Measurements from ENCODE around the gene COL19A1.

COL19A1 gene

DNA sequence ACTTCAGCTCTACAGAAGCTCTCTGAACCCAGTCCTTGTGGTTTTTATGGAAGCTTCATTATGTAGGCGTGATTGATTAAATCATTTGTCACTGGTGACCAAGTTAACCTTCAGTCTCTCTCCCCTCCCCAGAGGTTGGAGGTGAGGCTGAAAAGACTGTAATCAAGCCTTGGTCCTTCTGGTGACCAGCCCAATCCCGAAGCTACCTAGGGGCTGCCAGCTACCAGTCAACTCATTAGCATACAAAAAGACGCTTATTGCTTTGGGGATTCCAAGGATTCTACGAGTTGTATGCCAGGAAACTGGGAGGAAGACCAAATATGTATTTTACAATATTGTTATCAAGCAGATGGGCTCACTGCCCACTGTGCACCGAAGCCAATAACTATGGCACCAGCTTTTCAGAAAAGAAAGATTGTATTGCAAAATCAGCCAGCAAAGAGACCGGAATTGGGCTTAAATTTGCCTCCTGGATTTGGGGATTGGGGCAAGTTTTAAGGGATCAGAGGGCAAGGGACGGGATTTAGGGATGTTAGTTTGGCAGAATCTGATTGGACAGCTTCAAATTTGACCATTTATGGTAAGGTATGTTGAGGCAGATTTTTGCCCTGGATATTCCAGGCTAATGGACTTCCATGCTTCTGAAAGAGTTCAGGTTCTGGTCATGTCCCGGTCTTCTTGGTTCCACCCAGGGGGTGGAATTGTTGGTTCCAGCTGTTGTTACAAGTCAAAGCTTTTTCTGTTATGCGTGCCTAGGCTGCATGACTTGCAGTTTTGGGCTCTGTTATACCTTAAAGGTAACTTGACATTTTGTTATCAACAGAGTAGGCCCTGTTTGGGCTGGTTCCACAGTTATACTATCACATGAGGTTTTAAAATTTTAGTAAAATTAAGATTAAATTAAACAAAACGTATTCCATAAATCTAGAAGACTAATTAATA lies 269.1 kb downstream of the COL19A1 start:
- no peak for DNase-seq

DNA sequence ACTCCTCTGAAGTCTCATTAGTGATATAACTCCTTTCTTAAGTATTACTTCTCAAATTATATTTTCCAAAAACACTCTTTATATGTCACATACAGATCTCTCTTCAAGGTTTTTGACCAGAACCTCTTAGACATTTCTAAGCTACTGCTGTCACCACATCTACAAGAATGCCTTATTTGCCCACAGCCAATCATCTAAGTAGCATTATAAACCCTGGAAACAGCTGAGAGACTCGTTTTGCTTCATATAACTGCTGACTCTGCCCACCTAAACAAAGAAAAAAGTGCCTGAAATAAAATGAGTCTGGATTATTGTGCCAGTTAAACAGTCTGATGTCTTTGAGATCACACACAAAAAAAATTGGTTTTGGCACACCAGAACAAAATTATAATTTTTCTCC lies 270.6 kb downstream of the COL19A1 start:
- no peak for DNase-seq

DNA sequence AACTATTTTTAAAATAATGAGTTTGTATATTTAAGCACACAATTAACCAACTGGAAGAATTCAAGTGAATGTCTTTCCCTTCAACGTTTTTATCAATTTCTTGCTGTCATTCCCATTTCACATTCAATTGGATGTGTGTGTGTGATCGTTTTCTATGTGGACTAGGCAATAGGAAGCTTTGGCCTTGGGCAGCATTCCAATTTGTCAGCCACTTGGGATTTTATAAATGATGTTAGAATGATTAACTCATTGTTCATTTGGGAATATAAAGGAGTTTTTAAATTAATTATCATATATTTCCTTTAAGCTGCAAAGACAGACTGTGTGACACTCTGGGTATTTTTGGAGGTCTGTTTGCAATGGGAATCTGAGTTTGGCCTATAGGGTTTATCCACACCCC lies 274.1 kb downstream of the COL19A1 start:
- DNase-seq: no peak

DNA sequence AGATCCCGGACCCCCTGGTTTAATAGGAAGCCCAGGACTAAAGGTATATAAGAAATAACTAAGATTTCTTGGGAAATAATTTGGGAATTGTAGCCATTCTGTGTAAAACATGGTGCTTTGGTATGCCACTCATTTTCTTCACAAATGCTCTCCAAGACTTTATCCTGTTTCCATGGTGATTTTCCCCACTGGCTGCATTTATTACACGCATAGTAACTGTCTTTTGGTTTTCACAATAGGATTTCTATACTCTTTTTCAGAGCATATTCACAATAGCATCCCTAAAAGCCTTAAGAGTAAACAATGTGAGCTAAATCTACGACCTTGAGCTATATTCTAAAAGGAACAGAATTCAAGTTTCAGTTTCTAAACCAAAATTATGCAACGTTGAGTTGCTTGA lies 275.7 kb downstream of the COL19A1 start:
- DNase-seq: no peak

DNA sequence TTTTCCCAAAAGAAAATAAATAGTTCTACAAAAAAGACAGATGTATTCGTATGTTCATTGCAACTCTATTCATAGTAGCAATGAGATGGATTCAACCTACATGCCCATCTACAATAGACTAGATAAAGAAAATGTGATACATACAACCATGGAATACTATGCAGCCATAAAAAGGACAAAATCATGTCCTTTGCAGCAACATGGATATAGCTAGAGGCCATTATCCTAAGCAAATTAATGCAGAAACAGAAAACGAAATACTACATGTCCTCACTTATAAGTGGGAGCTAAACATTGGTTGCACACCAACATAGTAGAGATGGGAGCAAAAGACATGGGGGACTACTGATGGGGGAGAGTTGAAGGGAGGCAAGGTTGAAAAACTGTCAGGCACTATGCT lies 278.8 kb downstream of the COL19A1 start:
- no peak for DNase-seq

DNA sequence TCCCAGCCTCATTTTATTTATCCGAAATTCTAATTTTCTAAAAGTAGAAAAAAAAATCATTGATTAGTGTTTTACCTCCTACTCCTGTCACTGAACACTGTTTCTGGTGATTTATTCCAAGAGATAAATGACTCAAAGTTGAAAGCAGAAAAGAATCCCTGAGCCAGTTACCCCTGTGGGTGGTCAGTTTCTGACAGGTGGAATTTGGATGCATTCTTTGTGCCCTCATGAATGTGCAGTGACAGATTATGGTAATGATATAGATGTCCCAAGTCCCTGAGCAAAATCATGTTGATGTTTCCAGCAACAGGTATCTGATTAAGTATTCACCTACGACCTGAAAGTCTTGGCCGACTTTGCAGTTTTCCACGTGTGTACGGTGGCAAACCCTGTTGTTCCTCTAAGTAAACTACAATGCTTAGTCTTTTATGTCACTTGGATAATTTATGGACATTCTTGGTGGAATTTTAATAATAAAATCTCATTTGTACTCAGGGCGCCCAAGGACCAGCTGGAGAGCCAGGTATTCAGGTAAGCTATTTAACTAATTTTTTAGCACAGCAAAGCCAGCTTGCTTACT lies 282.9 kb downstream of the COL19A1 start:
- no peak for DNase-seq

DNA sequence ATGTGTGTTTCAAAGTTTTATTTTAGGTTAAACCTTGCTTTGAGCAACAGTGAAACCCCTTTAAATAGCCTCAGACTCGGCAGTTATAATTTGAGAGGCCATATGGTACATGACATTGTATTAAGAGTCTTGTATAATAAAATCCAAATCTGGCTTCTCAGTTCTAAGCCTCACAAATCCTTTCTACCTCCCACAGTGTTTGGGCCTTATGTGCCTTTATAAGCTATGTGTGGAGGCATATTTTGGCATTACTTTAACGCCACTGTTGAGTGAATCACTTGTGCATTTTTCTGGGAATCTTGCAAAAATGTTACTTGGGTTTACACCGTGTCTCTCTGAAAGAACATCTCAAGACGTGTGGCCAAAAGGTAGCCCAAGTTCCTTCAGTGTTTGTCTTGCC lies 284.2 kb downstream of the COL19A1 start:
- no peak for DNase-seq

DNA sequence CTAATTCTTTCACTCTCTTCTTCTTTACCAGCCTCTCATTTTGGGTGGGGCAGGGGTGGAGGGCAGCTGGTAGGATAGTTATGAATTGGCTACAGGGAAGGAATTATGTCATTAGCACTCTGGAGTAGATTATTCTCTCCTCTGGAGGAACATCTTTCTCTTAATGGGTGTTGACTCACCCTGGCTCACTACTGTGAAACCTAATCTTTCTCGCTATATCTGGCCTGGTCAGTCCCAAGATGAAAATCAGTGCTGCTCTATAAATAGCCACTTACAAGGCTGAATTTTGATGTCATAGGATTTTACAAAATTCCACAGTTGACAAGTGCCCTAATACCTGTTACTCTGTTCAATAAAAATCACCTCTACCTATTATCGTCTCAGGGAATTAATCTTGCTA lies 285.3 kb downstream of the COL19A1 start:
- DNase-seq: no peak

DNA sequence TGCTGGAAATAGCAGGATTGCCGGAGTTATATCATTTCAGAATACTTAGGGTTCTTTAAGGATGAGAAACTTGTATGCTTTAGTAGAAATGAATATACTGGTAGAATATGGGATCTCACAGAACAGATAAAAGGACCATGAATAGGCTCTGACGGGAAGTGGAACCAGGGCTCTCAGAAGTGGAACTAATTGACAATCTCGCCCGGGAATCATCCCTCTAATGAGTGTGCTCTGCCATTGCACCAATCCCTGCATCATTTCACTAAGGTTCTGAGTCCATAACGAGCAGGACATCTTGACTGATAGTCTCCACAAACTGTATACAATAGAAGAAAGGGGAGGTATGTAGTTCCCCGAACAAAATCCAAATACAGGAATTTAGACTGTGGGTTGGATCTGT lies 286.4 kb downstream of the COL19A1 start:
- no peak for DNase-seq

DNA sequence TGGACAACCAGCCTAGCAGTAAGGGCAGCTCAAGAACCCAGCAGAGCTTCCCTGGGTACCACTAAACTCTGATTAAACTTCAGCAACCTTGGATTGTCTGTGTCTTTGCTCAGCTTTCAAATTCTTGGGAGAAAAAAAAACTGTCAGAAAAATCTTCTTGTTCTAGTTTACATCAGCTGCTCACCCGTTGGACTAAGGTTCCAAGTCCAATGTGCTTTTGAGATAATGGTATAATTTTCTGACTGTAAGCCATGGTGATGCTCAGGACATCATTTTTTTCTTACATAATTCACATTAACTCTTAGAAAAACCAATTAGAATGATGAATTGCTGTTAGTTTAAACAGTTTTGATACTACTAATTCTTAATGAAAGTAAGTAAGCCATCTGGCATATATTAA lies 290.7 kb downstream of the COL19A1 start:
- DNase-seq: no peak

DNA sequence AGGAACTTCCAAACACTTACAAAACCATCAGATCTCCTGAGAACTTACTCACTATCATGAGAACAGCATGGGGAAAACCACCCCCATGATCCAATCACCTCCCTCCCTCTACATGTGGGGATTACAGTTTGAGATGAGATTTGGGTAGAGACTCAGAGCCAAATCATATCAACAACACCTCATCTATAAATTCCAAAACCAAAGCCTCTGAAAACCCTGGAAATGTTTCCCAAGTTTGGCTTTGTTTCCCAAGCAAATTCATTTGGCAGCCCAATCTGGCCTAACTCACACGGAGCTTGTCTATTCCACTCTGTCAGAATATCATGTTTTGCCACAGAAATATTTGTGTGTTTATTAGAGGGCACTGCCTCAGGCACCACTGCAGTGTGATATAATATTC lies 293.9 kb downstream of the COL19A1 start:
- DNase-seq: no peak

DNA sequence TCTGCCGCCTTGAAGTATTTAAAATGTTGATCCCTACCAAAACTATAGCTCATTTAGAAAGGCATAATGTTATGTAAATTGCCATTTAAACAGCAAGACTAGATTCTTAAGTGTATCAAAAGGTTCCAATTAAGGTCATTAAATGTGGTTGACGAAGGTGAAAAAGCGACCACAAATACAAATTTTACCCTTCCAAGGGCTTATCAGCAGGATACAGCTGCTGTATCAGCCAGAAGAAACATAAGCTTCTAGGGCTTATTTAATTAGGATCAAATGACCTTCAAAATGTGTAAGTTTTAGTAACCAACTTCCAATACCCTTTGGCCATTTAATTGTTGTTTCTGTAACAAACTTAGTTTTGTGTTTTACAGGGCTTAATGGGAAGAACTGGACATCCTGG lies 296.6 kb downstream of the COL19A1 start:
- DNase-seq: no peak

DNA sequence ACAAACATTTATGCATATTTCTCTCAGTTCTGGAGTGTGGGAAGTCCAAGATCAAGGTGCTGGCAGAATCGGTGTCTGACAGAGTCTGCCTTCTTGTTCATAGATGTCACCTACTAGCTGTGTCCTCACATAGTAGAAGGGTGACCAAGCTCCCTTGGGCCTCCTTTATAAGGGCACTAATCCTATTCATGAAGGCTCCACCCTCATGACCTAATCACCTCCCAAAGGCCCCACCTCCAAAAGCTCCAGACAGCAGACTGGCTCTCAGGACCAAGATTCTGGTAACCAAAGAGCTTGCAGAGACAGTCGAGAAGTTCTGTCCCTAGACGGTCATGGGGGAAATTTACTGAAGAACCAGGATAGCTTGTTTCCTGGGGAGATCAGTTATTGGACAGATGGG lies 297.4 kb downstream of the COL19A1 start:
- DNase-seq: no peak

DNA sequence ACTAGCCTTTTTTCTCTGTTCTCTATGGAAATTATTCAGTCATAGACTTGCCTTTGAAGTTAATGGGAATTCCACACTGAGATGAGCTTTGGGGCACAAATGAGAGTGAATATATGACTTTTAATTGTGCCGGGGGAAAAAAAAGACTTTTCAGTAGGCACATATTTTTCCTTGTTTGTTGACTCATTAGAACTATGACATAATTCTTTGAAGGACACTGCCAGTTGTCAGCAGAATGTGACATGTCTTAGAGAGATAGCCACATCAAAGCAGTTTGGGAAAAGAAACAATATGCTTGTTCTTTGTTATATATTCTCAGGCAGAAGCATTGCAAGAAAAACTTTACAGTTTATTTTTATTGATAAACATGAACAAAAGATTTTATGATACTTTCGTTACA lies 298.2 kb downstream of the COL19A1 start:
- no peak for DNase-seq

DNA sequence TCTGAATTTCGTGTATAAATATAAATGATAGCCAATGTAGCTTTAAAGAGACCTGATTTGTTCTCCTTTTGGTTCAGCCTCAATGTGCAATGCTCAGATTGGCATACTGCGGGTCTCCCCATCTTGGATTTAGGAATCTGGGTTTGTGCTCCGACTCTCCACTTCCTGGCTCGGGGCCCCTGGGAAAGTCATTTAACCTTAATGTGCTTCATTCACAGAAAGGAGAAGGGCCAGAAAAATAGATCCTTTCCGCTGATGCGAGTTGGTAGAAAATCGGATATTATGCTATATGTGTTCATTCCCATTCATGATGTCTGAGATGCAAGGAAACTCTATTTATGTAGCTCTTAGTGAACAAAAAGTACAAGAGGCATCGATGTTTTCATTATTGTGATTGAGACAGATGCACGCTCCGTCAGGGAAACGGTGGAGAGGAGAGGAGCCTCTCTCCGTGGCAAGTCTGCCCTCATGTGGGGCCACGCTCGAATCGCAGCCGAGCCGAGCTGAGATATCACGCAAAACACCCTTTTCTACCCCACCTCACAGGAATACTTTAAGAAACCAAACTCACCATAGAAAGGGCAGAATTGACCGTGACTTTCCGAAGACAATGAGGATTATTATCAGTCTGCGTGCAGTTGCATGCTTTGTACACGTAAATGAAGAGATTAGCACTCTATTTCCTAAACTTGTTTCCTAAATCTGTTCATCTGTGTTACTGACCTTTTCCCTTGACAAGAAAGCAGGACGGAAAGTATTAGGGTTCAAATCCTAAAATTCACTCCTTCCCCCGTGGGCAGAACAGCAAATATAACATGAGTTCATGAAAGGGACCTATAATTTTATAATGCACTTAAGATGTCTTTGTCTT lies 300.0 kb downstream of the COL19A1 start:
- peak; percentile 54 for DNase-seq

DNA sequence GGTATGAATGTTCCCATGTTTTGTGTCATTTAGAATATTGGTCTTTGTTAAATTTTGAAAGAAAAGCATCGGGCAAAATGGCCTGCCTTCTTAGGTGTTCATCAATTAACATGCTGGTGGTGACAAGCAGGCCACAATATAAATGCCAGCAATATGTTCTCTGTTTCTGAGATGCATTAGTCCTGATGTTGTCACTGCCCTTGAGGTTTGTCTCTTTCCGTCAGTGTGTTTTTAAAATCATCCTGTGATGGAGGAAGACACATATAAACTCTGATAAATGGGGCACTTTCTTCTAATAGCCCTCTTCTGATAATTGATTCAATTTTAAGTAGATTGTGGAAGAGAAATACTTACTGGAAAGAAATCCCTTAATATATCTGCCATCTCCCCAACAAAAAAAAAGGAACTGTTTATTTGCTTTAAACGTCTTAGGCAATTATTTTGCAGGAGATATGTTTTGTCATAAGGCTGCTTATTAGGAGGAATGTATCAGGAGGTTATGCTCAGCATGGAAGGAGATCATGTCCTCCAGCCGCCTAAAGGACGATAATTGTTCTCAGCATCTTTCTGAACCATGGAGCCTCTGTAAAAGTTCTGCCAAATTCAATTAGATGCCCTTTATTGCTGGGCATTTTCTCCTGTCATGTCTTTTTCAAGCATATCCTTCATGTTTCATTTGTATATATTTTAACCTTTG lies 302.5 kb downstream of the COL19A1 start:
- DNase-seq: no peak

DNA sequence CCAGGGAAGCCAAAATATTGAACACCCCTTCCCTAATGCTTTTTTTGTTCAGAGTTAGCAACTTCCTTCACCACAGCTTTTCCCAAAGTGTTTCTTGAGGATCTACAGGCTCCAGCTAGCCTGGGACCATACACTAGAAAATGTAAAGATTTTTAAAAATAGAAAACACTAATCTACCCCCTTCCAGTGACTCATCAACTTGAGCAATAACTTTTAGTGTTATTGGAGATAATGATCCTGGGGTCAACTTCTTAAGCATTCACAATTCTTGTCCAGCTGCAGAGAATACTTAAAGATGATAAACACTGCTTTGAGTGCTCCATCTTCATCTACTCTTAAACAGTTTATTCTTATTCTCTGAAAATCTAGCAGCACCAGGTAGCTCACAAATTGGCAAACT lies 304.9 kb downstream of the COL19A1 start:
- DNase-seq: no peak

DNA sequence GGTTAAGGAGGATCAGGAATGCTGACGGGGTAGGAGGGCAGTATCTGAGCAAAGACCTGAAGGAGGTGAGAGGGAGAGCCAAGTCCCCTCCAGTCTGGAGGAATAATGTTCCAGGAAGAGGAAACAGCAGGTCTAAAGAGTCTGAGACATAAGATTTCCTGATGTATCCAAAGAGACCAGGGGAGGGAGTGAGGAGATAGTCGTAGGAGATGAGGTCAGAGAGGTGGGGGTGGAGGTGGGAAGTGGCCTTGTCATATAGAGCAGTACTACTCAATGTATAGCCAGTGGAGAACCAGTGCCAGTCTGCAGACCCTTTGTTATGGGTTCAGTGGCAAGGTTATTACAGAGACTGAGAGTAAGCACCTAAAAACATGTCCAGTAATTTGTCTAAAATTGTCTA lies 305.9 kb downstream of the COL19A1 start:
- no peak for DNase-seq

DNA sequence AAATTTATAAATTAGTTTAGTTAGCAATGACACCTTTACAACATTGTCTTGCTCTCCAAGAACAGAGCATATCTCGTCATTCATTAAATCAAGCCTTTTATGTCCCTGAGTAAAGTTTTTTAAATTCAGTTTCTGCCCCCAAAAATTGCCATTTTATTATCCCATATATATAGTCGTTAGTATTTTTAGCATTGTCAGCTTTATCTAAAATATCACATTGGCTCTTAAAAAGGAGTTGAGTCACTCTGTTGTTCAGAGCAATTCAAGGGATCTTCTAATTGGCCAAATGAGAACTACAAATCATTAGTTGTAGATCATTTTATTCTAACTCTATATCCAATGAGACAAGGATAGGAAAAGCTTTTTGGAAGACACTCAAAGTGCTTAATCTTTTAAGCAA lies 309.4 kb downstream of the COL19A1 start:
- DNase-seq: no peak

DNA sequence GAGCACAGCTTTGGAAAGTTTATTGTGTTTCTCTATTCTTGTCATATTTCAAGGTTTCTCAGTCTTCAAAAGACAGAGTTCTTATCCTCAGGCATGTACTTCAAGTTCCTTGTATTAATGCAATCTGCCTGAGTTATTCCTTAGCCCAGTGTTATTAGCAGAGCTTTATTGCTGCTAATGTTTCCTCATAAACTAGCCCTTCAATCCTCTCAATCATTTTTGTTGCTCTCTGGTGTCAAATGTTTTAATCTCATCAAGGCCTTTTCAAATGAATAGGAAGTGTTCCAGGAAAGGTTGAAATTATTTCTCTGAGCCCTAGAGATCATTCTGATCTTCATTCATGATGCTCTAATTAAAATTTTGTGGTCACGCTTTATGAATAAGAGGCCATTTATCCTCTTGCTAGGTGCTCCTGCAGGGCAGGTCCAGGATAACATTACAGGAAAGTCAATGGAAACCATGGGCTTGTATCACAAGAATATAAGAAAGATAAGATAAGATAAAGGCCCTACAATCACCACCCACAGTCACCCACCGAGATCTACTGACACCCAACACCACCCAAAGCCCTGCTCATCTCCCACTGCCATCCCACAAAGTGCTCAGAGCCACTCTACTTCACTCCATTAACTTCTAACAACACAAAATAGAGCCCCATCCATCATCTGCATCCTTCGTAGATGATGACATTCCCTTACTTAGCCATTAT lies 310.6 kb downstream of the COL19A1 start:
- DNase-seq: no peak

DNA sequence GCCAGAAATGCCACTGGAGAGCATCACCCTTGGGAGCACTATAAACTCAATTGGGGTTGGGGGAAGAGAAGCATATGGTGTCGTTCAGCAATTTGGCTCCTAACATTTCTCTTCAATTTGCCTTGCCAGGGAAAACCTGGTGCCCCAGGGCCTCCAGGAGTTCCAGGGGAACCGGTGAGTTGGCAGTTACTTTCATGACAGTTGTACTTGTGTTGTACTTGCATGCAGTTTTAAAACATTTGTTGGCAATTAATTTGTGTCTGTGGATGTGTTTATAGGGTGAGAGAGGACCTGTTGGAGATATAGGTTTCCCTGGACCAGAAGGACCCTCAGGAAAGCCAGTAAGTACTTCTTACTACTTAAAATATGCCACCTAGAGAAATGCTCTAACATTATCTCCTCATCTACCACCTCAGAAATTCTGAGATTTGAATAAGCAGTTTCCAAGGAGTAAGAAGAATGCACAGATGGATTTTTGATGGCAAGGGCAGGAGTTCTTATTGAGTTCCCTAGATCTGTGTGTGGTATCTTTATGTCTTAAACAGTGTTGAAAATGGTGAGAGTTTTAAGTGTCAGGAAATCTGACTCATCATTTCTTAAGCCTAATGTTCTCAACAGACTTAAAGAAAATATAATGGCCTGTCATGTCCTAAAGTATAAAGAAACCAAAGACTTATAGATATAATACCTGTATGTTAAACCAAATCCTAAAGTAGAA lies 314.0 kb downstream of the COL19A1 start:
- DNase-seq: no peak
